ENCODE results near the gene SLC9A9.

The SLC9A9 gene

DNA sequence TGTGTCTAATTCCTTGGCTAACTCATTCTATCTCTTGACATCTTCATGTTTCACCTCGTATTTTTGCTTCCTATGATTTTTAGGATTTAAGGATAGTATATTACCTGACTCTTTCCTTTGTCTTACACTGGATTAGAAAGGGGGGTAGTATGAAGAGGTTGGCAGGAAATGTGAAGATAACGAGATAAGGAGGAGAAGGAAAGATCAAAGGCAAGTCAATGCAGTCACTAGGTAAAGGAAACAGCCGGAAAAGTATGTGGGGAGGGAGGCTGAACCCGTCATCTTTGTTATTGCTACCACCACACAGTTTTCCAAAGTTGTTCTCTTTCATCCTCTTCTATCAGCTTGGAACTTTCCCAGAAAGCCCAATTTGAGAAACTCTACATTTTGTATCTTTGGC lies 90.6 kb downstream of the SLC9A9 start:
- DNase-seq (ENCODE audit: low read depth in 2 of 2), result no peak

- no peak for DNase-seq (ENCODE audit: low read depth in 2 of 2)
Measured at GRCh38 chr3:143755978-143756377, 92.3 kb downstream of the SLC9A9 start.

DNA sequence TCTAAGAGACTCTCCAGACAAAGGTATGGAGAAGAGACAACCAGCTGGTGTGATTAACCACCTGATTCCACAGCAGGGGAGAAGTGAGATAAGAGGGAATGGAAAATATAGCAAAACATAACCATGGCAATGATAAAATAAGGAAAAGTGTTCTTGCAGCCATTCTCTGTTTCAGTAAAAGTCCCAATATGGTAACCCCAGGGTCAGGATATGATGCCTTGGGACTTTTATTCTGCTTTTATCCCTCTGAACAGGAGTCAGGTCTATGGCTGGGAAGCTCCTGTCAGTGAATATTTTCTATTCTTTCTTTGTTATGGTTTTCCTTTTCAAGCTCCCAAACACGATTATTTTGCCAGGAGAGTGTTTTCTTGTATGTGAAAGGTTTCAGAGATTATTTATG lies 94.2 kb downstream of the SLC9A9 start:
- no peak for DNase-seq (ENCODE audit: low read depth in 2 of 2)

DNA sequence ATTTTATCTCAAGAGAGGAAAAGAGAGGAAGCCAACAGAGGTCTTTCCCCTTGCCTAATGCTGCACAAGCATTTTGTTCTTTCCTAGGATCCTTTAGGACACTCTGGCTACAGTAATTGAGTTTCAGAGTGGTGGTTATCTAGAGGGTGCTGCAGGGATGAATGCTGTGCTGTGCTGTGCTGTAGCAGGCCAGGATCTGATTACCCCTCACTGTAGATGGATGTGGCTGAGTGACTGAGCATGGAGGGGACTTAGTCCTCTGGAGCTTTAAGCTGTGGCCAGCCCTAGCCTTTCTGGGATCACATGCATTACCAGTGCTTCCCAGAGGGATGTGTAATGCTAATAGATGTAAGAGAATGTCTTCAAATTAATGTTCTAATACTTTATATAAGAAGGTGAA lies 94.8 kb downstream of the SLC9A9 start:
- DNase-seq (ENCODE audit: low read depth in 2 of 2), result no peak

- DNase-seq (ENCODE audit: low read depth in 2 of 2), result no peak
Measured at GRCh38 chr3:143753006-143753405, 95.3 kb downstream of the SLC9A9 start.

GRCh38 chr3:143751643-143752178 lies 96.6 kb downstream of the SLC9A9 start:
- no peak for DNase-seq (ENCODE audit: low read depth in 2 of 2)

DNA sequence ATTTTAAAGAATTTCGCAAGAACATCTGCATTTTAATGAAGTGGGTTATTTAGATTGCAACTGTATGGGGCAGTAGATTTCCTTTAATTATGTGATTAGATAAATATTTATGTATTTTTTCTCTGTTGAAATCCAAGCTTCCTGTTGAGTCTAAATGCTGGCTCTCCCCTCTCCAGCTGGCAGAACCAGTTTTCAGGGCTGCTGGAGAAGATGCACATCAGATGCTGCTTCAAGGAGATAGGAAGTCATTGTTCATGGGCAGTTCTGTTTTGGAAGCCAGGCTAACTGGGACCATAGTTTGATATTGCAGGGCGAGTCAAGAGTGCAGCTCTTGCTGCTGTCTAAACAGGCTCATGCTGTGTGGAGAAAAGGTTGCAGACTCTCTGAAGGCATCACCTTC lies 97.4 kb downstream of the SLC9A9 start:
- no peak for DNase-seq (ENCODE audit: low read depth in 2 of 2)

GRCh38 chr3:143749926-143750325 lies 98.3 kb downstream of the SLC9A9 start:
- no peak for DNase-seq (ENCODE audit: low read depth in 2 of 2)

- no peak for DNase-seq (ENCODE audit: low read depth in 2 of 2)
Measured at GRCh38 chr3:143737065-143737464, 111.2 kb downstream of the SLC9A9 start.

DNA sequence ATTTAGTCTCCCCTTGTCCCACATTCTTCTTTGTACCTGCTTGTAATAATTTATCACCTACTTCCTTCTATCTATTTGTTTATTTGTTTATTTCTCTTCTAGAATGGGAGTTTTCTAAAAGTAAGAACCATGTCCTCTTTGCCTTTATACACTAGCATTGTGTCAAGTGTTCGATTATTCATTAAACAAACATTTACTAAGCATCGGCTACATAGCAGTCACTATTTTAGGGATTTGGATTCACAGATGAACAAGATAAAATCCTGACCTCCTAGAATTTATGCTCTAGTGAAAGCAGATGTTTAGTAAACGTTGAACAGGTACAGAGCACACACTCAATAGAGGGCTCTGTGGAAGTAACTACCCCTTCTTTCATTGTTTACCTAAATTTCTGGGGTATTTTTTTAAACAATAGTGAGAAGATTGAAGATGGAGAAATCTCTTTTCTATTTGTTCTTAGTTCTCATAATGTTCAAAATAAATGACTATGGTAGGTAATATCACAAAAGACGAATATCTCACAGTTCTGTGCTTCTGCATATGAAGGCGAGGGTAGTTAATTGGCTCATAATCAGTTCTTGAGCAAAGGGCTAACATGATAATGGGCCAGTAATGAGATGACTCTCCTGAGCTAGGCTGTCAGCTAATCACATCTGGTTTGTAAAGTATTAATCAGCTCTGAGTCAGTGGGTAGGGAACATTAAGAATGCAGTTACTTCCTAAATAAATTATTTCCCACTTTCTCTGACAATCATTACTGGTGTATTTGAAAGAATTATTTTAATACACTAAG lies 111.9 kb downstream of the SLC9A9 start:
- DNase-seq (ENCODE audit: low read depth in 2 of 2), result no peak

DNA sequence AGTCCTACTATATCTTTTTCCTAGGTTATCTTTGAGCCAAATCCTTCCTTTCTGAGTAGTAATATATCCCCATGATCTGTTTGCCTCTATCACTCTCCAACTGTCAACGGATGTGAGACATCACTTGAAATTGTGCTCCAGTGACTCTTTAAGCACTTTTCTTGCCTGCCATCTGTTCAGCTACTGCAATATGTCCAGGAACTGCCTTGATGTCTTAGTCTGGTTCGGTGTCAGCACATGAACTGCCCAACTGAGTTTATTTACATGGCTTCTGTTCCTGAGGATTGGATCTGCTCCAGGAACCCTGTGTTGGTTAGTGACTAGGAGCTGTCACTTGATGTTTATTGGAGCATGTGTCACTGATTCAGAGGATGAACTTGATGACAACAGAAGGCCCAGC lies 116.5 kb downstream of the SLC9A9 start:
- no peak for DNase-seq (ENCODE audit: low read depth in 2 of 2)

- no peak for DNase-seq (ENCODE audit: low read depth in 2 of 2)
Measured at GRCh38 chr3:143731320-143731719, 116.9 kb downstream of the SLC9A9 start.

DNA sequence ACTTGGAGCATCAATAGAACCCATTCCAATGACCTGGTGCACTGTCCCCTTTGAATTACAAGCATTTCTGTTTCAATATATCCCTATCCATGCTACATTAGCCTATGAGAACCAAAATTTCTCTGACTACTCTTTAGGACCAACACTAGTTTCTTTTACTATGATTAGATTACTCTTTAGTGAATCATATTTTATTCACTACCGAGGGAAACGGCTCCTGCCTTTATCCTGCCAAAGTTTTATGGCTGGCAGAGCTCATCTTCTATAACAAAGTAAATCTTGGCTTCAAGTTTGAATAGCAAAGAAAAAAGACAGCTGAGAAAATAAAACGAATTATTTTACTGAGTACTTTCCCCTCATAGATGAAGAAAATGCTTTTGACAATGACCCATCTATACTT lies 120.9 kb downstream of the SLC9A9 start:
- no peak for DNase-seq (ENCODE audit: low read depth in 2 of 2)

GRCh38 chr3:143726727-143727126 lies 121.5 kb downstream of the SLC9A9 start:
- DNase-seq (ENCODE audit: low read depth in 2 of 2), result no peak

GRCh38 chr3:143720381-143720780 lies 127.9 kb downstream of the SLC9A9 start:
- DNase-seq (ENCODE audit: low read depth in 2 of 2), result no peak

GRCh38 chr3:143718463-143718862 lies 129.8 kb downstream of the SLC9A9 start:
- DNase-seq (ENCODE audit: low read depth in 2 of 2), result no peak

GRCh38 chr3:143716731-143717130 lies 131.5 kb downstream of the SLC9A9 start:
- no peak for DNase-seq (ENCODE audit: low read depth in 2 of 2)

DNA sequence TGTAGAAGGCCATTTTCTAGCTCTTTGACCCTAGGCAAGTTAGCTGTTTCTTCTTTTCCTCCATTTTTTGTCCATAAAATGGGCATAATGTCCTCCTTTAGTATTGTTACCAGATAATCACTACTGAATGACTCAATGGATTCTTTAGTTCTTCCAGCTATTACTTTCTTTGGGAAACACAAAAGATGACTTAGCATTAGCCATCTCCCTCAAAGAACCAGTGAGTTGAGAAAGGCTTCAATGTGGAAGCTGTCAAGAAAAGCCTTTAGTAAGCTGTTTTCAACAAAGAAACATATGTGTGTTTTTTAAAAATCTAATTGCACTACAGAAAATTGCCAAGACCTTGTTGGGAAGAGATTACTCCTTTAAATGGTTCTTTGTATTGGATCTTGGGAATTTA lies 135.7 kb downstream of the SLC9A9 start:
- no peak for DNase-seq (ENCODE audit: low read depth in 2 of 2)

- no peak for DNase-seq (ENCODE audit: low read depth in 2 of 2)
Measured at GRCh38 chr3:143707848-143708247, 140.4 kb downstream of the SLC9A9 start.

DNA sequence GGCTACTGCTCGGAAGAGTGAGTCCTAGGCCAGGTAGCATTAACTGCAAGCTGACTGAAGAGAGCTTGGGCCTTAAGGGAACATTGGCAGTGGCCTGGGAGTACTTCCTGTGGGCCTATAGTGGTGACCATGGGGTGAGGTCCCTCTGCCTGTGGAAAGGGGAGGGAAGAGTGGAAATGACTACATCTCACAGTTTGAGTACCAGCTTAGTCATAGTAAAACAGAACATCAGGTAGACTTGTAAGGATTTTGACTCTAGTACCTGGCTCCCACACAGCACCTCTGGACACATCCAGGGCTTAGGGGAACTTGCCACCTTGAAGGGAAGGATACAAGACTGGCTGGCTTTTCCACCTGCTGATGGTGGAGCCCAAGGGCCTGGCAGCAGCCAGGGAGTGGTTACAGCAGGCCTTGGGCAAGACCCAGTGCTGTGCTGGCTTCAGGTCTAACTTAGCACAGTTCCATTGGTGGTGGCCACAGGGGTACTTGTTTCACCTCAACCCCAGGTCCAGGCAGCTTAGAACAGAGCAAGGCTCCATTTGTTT lies 147.8 kb downstream of the SLC9A9 start:
- DNase-seq (ENCODE audit: low read depth in 2 of 2), result no peak

DNA sequence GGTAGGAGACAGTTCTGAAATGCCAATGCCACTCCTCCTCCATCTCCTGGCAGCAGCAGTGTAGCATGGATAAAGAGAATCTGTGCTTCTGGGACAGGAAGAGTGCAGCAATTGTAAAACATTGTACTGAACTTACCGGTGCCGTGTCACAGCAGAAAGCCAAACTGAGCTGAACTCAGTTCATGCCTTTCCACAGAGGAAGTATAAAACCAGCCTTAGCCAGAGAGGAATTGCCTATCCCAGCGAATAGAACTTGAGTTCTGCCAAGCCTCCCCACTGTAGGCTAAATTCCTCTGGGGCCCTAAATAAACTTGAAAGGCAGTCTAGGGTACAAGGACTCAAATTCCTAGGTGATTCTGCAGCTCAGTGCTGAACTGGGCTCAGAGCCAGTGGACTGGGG lies 148.8 kb downstream of the SLC9A9 start:
- no peak for DNase-seq (ENCODE audit: low read depth in 2 of 2)

DNA sequence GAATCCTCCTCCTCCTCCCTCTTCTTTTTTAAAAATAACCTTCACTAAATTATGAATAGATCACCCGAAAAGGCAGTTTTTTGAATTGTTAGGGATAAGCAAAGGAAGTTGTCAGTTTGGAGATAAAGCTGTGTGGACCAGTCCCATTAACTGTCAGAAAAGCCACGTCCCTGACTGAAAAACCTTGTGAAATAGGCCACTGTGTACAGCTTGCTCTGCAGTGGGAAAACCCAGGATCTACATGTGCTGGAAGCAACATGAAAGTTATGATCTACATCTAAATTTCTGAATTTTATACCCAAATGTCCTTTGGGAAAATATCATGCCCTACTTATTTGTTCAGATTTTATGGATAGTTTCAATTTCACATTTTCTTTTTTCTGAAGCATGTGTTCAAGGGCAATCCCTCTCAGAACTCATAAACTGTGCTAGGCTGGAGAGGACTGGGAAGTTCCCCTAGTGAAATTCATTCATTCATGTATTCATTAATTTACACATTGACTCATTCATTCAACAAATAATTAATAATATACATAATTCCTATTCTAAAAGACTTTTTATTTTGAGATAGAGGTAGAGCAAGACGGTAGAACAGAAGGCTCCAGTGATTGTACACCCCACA lies 149.5 kb downstream of the SLC9A9 start:
- DNase-seq (ENCODE audit: low read depth in 2 of 2), result no peak

- DNase-seq (ENCODE audit: low read depth in 2 of 2), result no peak
Measured at GRCh38 chr3:143697975-143698374, 150.3 kb downstream of the SLC9A9 start.

Data from stimulated activated CD8-positive, alpha-beta memory T cell treated with anti-CD3 and anti-CD28 coated beads, Interleukin-2, amount 100 ng/mL, for 48 hours (primary cell).